H9 (cell line): Measurements from ENCODE around the gene MFGE8. TPM values are rescaled to one million over a fixed set of nuclear protein-coding genes. Genes with fewer than 3 reads are reported as not detected.

Source experiments
- DNase-seq: peaks from one replicate; pipeline ENCODE4 v3.0.0-alpha.2; 2017
- H2AFZ ChIP-seq: one replicate; pipeline ENCODE4 v1.6.1; 2013; ENCODE audit warnings: mild to moderate bottlenecking, low read length, control low read depth, moderate library complexity
- H2AK5ac ChIP-seq: 2 replicates; pipeline ENCODE4 v1.6.1; 2013; ENCODE audit warnings: low read length, control low read depth, mixed read lengths; ENCODE audit not compliant: insufficient read length
- H2BK120ac ChIP-seq: one replicate; pipeline ENCODE4 v1.6.1; 2013; ENCODE audit warnings: low read depth, mild to moderate bottlenecking, low read length, control low read depth, inconsistent platforms; ENCODE audit not compliant: poor library complexity, severe bottlenecking
- H2BK12ac ChIP-seq: 2 replicates; pipeline ENCODE4 v1.6.1; 2013; ENCODE audit warnings: low read length, control low read depth, mixed read lengths, low read depth; ENCODE audit not compliant: insufficient read length
- H2BK15ac ChIP-seq: 2 replicates; pipeline ENCODE4 v1.6.1; 2013; ENCODE audit warnings: low read depth, low read length, control low read depth
- H2BK20ac ChIP-seq: one replicate; pipeline ENCODE4 v1.6.1; 2013; ENCODE audit warnings: low read depth, mild to moderate bottlenecking, low read length, control low read depth, inconsistent platforms; ENCODE audit not compliant: poor library complexity, severe bottlenecking
- H2BK5ac ChIP-seq: 2 replicates; pipeline ENCODE4 v1.6.1; 2013; ENCODE audit warnings: low read length, control low read depth, mixed read lengths; ENCODE audit not compliant: insufficient read length
- H3K14ac ChIP-seq: 2 replicates; pipeline ENCODE4 v1.6.1; 2013; ENCODE audit warnings: low read length, control low read depth; ENCODE audit not compliant: insufficient read depth
- H3K18ac ChIP-seq: 2 replicates; pipeline ENCODE4 v1.6.1; 2013; ENCODE audit warnings: low read depth, mild to moderate bottlenecking, mixed read lengths, low read length, control low read depth; ENCODE audit not compliant: insufficient read length
- H3K23ac ChIP-seq: 2 replicates; pipeline ENCODE4 v1.6.1; 2013; ENCODE audit warnings: low read length, control low read depth, mixed read lengths, low read depth; ENCODE audit not compliant: insufficient read length
- H3K23me2 ChIP-seq: 2 replicates; pipeline ENCODE4 v1.6.1; 2013; ENCODE audit warnings: low read depth, mild to moderate bottlenecking, mixed read lengths, low read length, control low read depth; ENCODE audit not compliant: insufficient read length, poor library complexity, severe bottlenecking
- H3K27ac ChIP-seq: 2 replicates; pipeline ENCODE4 v1.5.1; 2013; ENCODE audit warnings: low read length, control low read depth, mixed read lengths, low read depth; ENCODE audit not compliant: insufficient read length
- H3K27me3 ChIP-seq: 2 replicates; pipeline ENCODE4 v1.6.1; 2013; ENCODE audit warnings: low read length, control low read depth, inconsistent platforms; ENCODE audit not compliant: insufficient read depth
- H3K4ac ChIP-seq: 2 replicates; pipeline ENCODE4 v1.6.1; 2013; ENCODE audit warnings: low read depth, mild to moderate bottlenecking, control low read depth, inconsistent platforms, low read length, moderate library complexity
- H3K4me1 ChIP-seq: 2 replicates; pipeline ENCODE4 v1.6.1; 2013; ENCODE audit warnings: low read length, control low read depth, inconsistent platforms; ENCODE audit not compliant: insufficient read depth
- H3K4me2 ChIP-seq: 2 replicates; pipeline ENCODE4 v1.6.1; 2013; ENCODE audit warnings: low read length, control low read depth, mixed read lengths; ENCODE audit not compliant: insufficient read length, insufficient read depth
- H3K56ac ChIP-seq: 2 replicates; pipeline ENCODE4 v1.6.1; 2013; ENCODE audit warnings: low read depth, mild to moderate bottlenecking, mixed read lengths, low read length, control low read depth; ENCODE audit not compliant: insufficient read length
- H3K79me1 ChIP-seq: 2 replicates; pipeline ENCODE4 v1.6.1; 2013; ENCODE audit warnings: low read depth, mild to moderate bottlenecking, moderate library complexity, low read length, control low read depth, inconsistent platforms; ENCODE audit not compliant: insufficient read depth, poor library complexity, severe bottlenecking
- H3K79me2 ChIP-seq: 2 replicates; pipeline ENCODE4 v1.6.1; 2013; ENCODE audit warnings: low read length, control low read depth, inconsistent platforms; ENCODE audit not compliant: insufficient read depth
- H3K9ac ChIP-seq: 2 replicates; pipeline ENCODE4 v1.6.1; 2013; ENCODE audit warnings: low read length, control low read depth, mixed read lengths; ENCODE audit not compliant: insufficient read length; ENCODE audit errors: extremely low read depth
- H3K9me3 ChIP-seq: one replicate; pipeline ENCODE4 v1.6.1; 2013; ENCODE audit warnings: low read depth, low read length, inconsistent platforms; ENCODE audit not compliant: control insufficient read depth
- H3T11ph ChIP-seq: one replicate; pipeline ENCODE4 v1.6.1; 2013; ENCODE audit warnings: mild to moderate bottlenecking, low read length, control low read depth, inconsistent platforms
- H4K20me1 ChIP-seq: one replicate; pipeline ENCODE4 v1.6.1; 2013; ENCODE audit not compliant: control insufficient read depth, insufficient read length, insufficient read depth
- H4K5ac ChIP-seq: 2 replicates; pipeline ENCODE4 v1.6.1; 2013; ENCODE audit warnings: low read depth, mild to moderate bottlenecking, mixed read lengths, low read length, control low read depth; ENCODE audit not compliant: insufficient read length
- H4K8ac ChIP-seq: replicated peaks from 2 replicates; pipeline ENCODE4 v1.6.1; 2013; ENCODE audit warnings: low read length, control low read depth, mixed read lengths, low read depth; ENCODE audit not compliant: insufficient read length
- H4K91ac ChIP-seq: 2 replicates; pipeline ENCODE4 v1.6.1; 2013; ENCODE audit warnings: low read depth, mild to moderate bottlenecking, moderate library complexity, mixed read lengths, low read length, control low read depth; ENCODE audit not compliant: insufficient read length
- H3K27ac Mint-ChIP-seq, 3 experiments: 2 replicates in 2 of 3; 3 replicates in 1 of 3; pipeline ENCODE4 v1.8.0; 2020 to 2021; ENCODE audit warnings: mixed read lengths in 3 of 3, mild to moderate bottlenecking in 1 of 3, moderate library complexity in 1 of 3
- H3K27me3 Mint-ChIP-seq: 2 replicates; pipeline ENCODE4 v1.8.0; 2021; ENCODE audit warnings: low read depth, mild to moderate bottlenecking, moderate library complexity, mixed read lengths
- H3K36me3 Mint-ChIP-seq, 3 experiments: 2 replicates in 2 of 3; 3 replicates in 1 of 3; pipeline ENCODE4 v1.8.0; 2020 to 2021; ENCODE audit warnings: low read depth in 3 of 3, mixed read lengths in 3 of 3; ENCODE audit not compliant: insufficient read depth in 1 of 3
- H3K4me1 Mint-ChIP-seq, 2 experiments: 2 replicates each; pipeline ENCODE4 v1.8.0; 2020; ENCODE audit warnings: mixed read lengths in 2 of 2
- H3K4me3 Mint-ChIP-seq, 2 experiments: 2 replicates in 1 of 2; 3 replicates in 1 of 2; pipeline ENCODE4 v1.8.0; 2020 to 2021; ENCODE audit warnings: mild to moderate bottlenecking in 2 of 2, mixed read lengths in 2 of 2, moderate library complexity in 1 of 2
- H3K9me3 Mint-ChIP-seq, 2 experiments: 2 replicates in 1 of 2; 3 replicates in 1 of 2; pipeline ENCODE4 v1.8.0; 2020; ENCODE audit warnings: mild to moderate bottlenecking in 2 of 2, mixed read lengths in 2 of 2, moderate library complexity in 1 of 2
- CTCF ChIP-seq: fragments of 200-600 bp; sonication (generic); conservative IDR thresholded peaks from 3 replicates; pipeline ENCODE4 v1.8.0; 2021; ENCODE audit warnings: antibody characterized with exemption, mild to moderate bottlenecking
- WGBS: extraction: QIAGEN DNeasy Blood & Tissue Kit; methylation state at CpG from one replicate; pipeline ENCODE4 v1.1.7; 2013; ENCODE audit warnings: missing lambda C conversion rate, low lambda C conversion rate, mixed read lengths; ENCODE audit not compliant: insufficient read length; ENCODE audit errors: extremely low coverage; 5-methylcytosine and 5-hydroxymethylcytosine counted together
- total RNA-seq: library from RNA; stranded (reverse); gene quantifications from 2 replicates; pipeline ENCODE4 v1.2.1, GENCODE V29; 2021

The MFGE8 gene
- total RNA-seq, 1 experiment from 2014 or later: 653 TPM

- no peak within 1 kb of the TSS for H3K18ac ChIP-seq
- H3K23me2 ChIP-seq: peaks cover 18% of the 10 kb centered on the region
- no peak within 1 kb of the TSS for H3K56ac ChIP-seq
- no peak within 1 kb of the TSS for H4K5ac ChIP-seq
- no peak within 1 kb of the TSS for H2AK5ac ChIP-seq
- no peak within 1 kb of the TSS for H2BK5ac ChIP-seq
- no peaks in the 10 kb centered on the region for H3K79me2 ChIP-seq
- Mint-ChIP-seq H3K27me3 (peaks cover 9% of the 10 kb centered on the region), H3K4me3 (peak within 1 kb of the TSS; percentile 71 to 88), H3K27ac (peak within 1 kb of the TSS in 2 of 3 experiments; percentile 69 to 93; a peak in 4 of 7 replicates), H3K9me3 (no peaks in the 10 kb centered on the region), H3K36me3 (peaks cover 14 to 63% (median 32%) of the 10 kb centered on the region in 3 experiments), H3K4me1 (peaks cover 30 to 47% of the 10 kb centered on the region in 2 experiments)
- H2BK20ac ChIP-seq: no peak within 1 kb of the TSS
- H4K20me1 ChIP-seq: no peaks in the 10 kb centered on the region
- WGBS: no CpG with 5 or more reads among the region's 70 CpGs
- no peak within 1 kb of the TSS for H3K9ac ChIP-seq
- no peak within 1 kb of the TSS for H2AFZ ChIP-seq
- no peak within 1 kb of the TSS for H2BK15ac ChIP-seq
- H2BK12ac ChIP-seq: no peak within 1 kb of the TSS
- no peak within 1 kb of the TSS for H4K91ac ChIP-seq
- no peak within 1 kb of the TSS for H3K27ac ChIP-seq
- H3K23ac ChIP-seq: no peak within 1 kb of the TSS
- DNase-seq: peak; percentile 67
- H3T11ph ChIP-seq: no peak within 1 kb of the TSS
- TF ChIP-seq CTCF: no peak
- H3K79me1 ChIP-seq: no peaks in the 10 kb centered on the region
- H3K9me3 ChIP-seq: no peaks in the 10 kb centered on the region
- H2BK120ac ChIP-seq: no peak within 1 kb of the TSS
- peak within 1 kb of the TSS; percentile 2; the same call in 1 of the 2 replicates for H3K14ac ChIP-seq
- no peaks in the 10 kb centered on the region for H3K27me3 ChIP-seq
- H3K4me2 ChIP-seq: peak within 1 kb of the TSS; percentile 66
- no peak within 1 kb of the TSS for H3K4ac ChIP-seq
- no peak within 1 kb of the TSS for H4K8ac ChIP-seq
- H3K4me1 ChIP-seq: peaks cover 12% of the 10 kb centered on the region
These were observed 18.1 kb downstream of the MFGE8 start, which contains the start of gene HAPLN3 for GRCh38 chr15:88894819-88895767. TSS of gene HAPLN3 (minus strand) at chr15:88895544. CDS start at chr15:88887298, 8,246 bp downstream.
